ENCODE measurements around the gene TNFSF13. TPM values are rescaled to one million over a fixed set of nuclear protein-coding genes. Genes with fewer than 3 reads are reported as not detected.

Gene TNFSF13
- polyA plus RNA-seq, 2 of the 4 experiments (the other 2 are of a cell fraction), result 0.61 to 1.0 TPM

DNA sequence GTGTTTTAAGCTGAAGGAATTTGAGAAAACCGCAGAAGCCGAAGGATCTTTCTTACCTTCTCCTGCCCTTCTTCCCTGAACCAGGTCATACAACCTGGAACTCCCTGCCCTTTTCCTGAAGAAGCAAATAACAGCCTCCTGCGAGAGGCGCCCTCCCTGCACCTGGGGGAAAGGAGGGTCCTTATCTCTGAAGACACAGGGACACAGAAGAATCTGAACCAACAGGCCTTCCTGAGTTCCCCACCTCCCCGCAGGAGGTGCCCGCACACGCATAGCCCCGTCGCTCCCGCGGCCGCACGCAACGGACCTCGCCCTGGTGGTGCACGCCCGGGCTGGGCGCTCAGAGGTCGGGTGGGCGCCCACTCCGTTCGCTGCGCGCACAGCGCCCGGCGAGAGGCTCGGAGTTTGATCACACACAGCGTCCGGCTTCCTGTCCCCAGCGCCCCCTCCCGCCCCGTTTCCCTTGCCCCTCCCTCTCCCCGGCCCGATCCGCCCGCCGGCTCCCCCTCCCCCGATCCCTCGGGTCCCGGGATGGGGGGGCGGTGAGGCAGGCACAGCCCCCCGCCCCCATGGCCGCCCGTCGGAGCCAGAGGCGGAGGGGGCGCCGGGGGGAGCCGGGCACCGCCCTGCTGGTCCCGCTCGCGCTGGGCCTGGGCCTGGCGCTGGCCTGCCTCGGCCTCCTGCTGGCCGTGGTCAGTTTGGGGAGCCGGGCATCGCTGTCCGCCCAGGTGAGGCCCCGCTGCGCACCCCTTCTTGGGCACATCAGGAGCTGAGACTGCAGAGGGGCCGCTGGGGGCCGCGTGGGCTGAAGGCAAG lies 9.8 kb upstream of the TNFSF13 start, which contains the start of gene TNFSF12:
Gene TNFSF12 (plus strand): TSS at position 474 of the 816 bp plus-strand sequence. CDS start 96 bp downstream, at position 570.
- peak within 1 kb of the TSS; percentile 81 to 90 for H3K27ac ChIP-seq

DNA sequence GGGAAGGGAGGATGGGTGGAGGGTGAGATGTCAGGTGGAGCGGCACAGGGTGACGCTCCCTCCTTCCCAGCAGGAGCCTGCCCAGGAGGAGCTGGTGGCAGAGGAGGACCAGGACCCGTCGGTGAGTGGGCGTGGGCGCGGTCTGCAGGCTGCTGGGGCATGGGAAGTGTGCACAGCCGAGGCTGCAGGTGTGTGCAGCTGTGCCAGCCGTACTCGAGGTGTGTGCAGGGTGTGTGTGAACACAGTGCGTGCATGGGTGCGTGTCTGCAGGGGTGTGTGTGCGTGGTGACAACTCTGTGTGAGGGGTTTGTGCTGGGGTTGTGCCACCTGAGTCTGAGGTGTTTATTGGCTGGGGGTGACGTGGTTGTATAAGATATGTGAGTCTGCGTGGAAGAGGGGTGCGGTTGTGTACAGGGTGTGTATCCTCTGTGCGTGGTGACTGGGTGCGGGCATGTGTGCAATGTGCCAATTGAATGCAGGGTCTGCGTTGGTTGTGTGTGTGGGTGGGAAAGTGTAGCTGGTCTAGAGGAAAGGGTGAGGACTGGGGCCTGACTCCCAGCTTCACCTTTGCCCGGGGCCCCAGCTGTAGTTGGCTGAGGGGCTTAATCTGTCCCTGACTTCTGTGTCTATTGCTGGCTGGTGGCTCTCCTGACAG lies 9.0 kb upstream of the TNFSF13 start:
- H3K4me1 ChIP-seq, result peaks cover 17% of the 10 kb centered on the region
- no peak for FAIRE-seq
- peak overlapping the region; percentile 81 to 90 for H3K27ac ChIP-seq
- H3K4me3 ChIP-seq, result peak overlapping the region; percentile 63
- H3K9me3 ChIP-seq, result no peaks in the 10 kb centered on the region
- TF ChIP-seq KDM1A (IDR thresholded peaks at IDR 0.05; ENCODE audit: low read depth) (no peak), RNF2 (IDR thresholded peaks at IDR 0.05; ENCODE audit: borderline replicate concordance, low read depth) (no peak), HOXA7 (CRISPR knock-in tag; IDR thresholded peaks at IDR 0.05) (no peak), RCOR1 (IDR thresholded peaks at IDR 0.05; ENCODE audit: low read depth, low read length) (no peak), CBX8 (IDR thresholded peaks at IDR 0.05) (no peak), MAX (IDR thresholded peaks at IDR 0.05) (no peak; the same call in 1 of the 2 replicates), NFE2L2 (conservative IDR thresholded peaks at IDR 0.05; ENCODE audit: low read length) (no peak)
- WGBS (ENCODE audit: missing lambda C conversion rate), result 79% methylated on average over 20 of the region's 20 CpGs
- ChIA-PET CTCF (interaction anchor here (0.6 to 16.8 kb wide), 16 partner anchors 9 to 196 kb away, joined by 3 to 190 read pairs (median 4); partner anchors contain the start of genes SENP3 and TNFSF13), POLR2A (interaction anchor here (1.4 kb wide), 1 partner anchor 65 kb away, joined by 3 read pairs; no protein-coding TSS in a partner anchor)
- H3K4me2 ChIP-seq, result peak overlapping the region; percentile 84
- peak; percentile 70 to 79 for ATAC-seq
- peak in 1 of 2 experiments; percentile 19 for DNase-seq (ENCODE audit: low read depth in 1 of 2, low spot score in 1 of 2)

More for the DNA sequence above, 9.8 kb upstream of the TNFSF13 start, which contains the start of gene TNFSF12:
- no peaks in the 10 kb centered on the region for H3K9me3 ChIP-seq
- DNase-seq (ENCODE audit: low read depth in 1 of 2, low spot score in 1 of 2) (peak in 1 of 2 experiments; percentile 42), ATAC-seq (peak; percentile 89), FAIRE-seq (no peak)
- POLR2A ChIA-PET, result interaction anchor here (0.6 to 1.7 kb wide), 3 partner anchors 11 to 64 kb away, joined by 3 to 9 read pairs (median 5); partner anchors contain the start of gene MPDU1
- peak within 1 kb of the TSS; percentile 84 for H3K4me2 ChIP-seq
- WGBS (ENCODE audit: missing lambda C conversion rate), result 10% methylated on average over 17 of the region's 65 CpGs
- CTCF ChIA-PET, result interaction anchor here (0.6 to 16.8 kb wide), 16 partner anchors 8 to 195 kb away, joined by 3 to 190 read pairs (median 4); partner anchors contain the start of genes SENP3, TMEM95 and TNFSF13
- peak within 1 kb of the TSS; percentile 63 for H3K4me3 ChIP-seq
- peaks cover 17% of the 10 kb centered on the region for H3K4me1 ChIP-seq
- peak; percentile 10; the same call in 1 of the 2 replicates for TF ChIP-seq GATA3 (IDR thresholded peaks at IDR 0.05; ENCODE audit: borderline replicate concordance)
- TF ChIP-seq JUN (IDR thresholded peaks at IDR 0.05), result peak; percentile 28 to 55; a peak in 2 of 5 replicates
- 0 out of 2 replicates have a peak, but pooled peaks have one; percentile 34 for TF ChIP-seq RNF2 (IDR thresholded peaks at IDR 0.05; ENCODE audit: borderline replicate concordance, low read depth)
- TF ChIP-seq, protein P1, sequence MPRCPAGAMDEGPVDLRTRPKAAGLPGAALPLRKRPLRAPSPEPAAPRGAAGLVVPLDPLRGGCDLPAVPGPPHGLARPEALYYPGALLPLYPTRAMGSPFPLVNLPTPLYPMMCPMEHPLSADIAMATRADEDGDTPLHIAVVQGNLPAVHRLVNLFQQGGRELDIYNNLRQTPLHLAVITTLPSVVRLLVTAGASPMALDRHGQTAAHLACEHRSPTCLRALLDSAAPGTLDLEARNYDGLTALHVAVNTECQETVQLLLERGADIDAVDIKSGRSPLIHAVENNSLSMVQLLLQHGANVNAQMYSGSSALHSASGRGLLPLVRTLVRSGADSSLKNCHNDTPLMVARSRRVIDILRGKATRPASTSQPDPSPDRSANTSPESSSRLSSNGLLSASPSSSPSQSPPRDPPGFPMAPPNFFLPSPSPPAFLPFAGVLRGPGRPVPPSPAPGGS (IDR thresholded peaks at IDR 0.05), result peak; percentile 78; the same call in 2 of the 3 replicates
- TF ChIP-seq, protein P2, sequence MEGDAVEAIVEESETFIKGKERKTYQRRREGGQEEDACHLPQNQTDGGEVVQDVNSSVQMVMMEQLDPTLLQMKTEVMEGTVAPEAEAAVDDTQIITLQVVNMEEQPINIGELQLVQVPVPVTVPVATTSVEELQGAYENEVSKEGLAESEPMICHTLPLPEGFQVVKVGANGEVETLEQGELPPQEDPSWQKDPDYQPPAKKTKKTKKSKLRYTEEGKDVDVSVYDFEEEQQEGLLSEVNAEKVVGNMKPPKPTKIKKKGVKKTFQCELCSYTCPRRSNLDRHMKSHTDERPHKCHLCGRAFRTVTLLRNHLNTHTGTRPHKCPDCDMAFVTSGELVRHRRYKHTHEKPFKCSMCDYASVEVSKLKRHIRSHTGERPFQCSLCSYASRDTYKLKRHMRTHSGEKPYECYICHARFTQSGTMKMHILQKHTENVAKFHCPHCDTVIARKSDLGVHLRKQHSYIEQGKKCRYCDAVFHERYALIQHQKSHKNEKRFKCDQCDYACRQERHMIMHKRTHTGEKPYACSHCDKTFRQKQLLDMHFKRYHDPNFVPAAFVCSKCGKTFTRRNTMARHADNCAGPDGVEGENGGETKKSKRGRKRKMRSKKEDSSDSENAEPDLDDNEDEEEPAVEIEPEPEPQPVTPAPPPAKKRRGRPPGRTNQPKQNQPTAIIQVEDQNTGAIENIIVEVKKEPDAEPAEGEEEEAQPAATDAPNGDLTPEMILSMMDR (IDR thresholded peaks at IDR 0.05), result peak; percentile 19; the same call in 1 of the 3 replicates
- TF ChIP-seq HDAC2 (IDR thresholded peaks at IDR 0.05), result no peak
- peak; percentile 33; the same call in 1 of the 3 replicates for TF ChIP-seq SMC3 (IDR thresholded peaks at IDR 0.05)
- TF ChIP-seq PHF8 (IDR thresholded peaks at IDR 0.05; ENCODE audit: borderline replicate concordance, low read depth), result peak; percentile 68
- TF ChIP-seq MYC (IDR thresholded peaks at IDR 0.05; ENCODE audit: borderline replicate concordance, low read length), result no peak
- peak; percentile 82 for TF ChIP-seq POLR2A (IDR thresholded peaks at IDR 0.05; ENCODE audit: low read length)
- TF ChIP-seq KDM5A (IDR thresholded peaks at IDR 0.05), result no peak
